Endothelial cell (in vitro differentiated cells): ENCODE data around the gene PTPRN2. TPM values are rescaled to one million over a fixed set of nuclear protein-coding genes. Genes with fewer than 3 reads are reported as not detected.

Experiments used
- DNase-seq: peaks from one replicate; pipeline ENCODE4 v3.0.0; 2021; ENCODE audit warnings: low spot score
- H3K27ac Mint-ChIP-seq: one replicate; pipeline ENCODE4 v1.8.0; 2021; ENCODE audit warnings: mixed read lengths, inconsistent platforms; ENCODE audit not compliant: unreplicated experiment
- H3K27me3 Mint-ChIP-seq: one replicate; pipeline ENCODE4 v1.8.0; 2021; ENCODE audit warnings: mild to moderate bottlenecking, moderate library complexity, mixed read lengths, inconsistent platforms; ENCODE audit not compliant: unreplicated experiment
- H3K36me3 Mint-ChIP-seq: one replicate; pipeline ENCODE4 v1.8.0; 2021; ENCODE audit warnings: mild to moderate bottlenecking, low read depth, mixed read lengths, inconsistent platforms; ENCODE audit not compliant: unreplicated experiment
- H3K4me1 Mint-ChIP-seq: one replicate; pipeline ENCODE4 v1.8.0; 2021; ENCODE audit warnings: mild to moderate bottlenecking, mixed read lengths, inconsistent platforms; ENCODE audit not compliant: unreplicated experiment
- H3K4me3 Mint-ChIP-seq: one replicate; pipeline ENCODE4 v1.8.0; 2021; ENCODE audit warnings: mild to moderate bottlenecking, mixed read lengths, inconsistent platforms; ENCODE audit not compliant: unreplicated experiment
- H3K9me3 Mint-ChIP-seq: one replicate; pipeline ENCODE4 v1.8.0; 2021; ENCODE audit warnings: mixed read lengths, inconsistent platforms; ENCODE audit not compliant: unreplicated experiment
- CTCF ChIP-seq: fragments of 200-600 bp; sonication (generic); IDR thresholded peaks from one replicate; pipeline ENCODE4 v1.5.0; 2021; ENCODE audit warnings: antibody characterized with exemption; ENCODE audit not compliant: unreplicated experiment
- total RNA-seq: library from RNA; stranded (reverse); fragmentation: NEBNext Ultra II Directional; extraction: Animal tissue kit (Norgen Biotek cat#: 25700); gene quantifications from one replicate; pipeline ENCODE4 v1.2.1, GENCODE V29; 2021; ENCODE audit not compliant: unreplicated experiment

The PTPRN2 gene
- total RNA-seq, 1 donor from 2014 or later = 0.18 TPM

- peaks cover 15% of the 10 kb centered on the region for H3K27me3 Mint-ChIP-seq
Observed at GRCh38 chr7:157754416-157754790, 833.2 kb downstream of the PTPRN2 start.

GRCh38 chr7:157753713-157754415 is 833.8 kb downstream of the PTPRN2 start:
- no peak for DNase-seq
- Mint-ChIP-seq H3K4me1 (no peaks in the 10 kb centered on the region), H3K27me3 (peaks cover 12% of the 10 kb centered on the region), H3K27ac (no peak overlapping the region), H3K4me3 (no peak overlapping the region), H3K9me3 (peaks cover 43% of the 10 kb centered on the region), H3K36me3 (peaks cover 14% of the 10 kb centered on the region)
- TF ChIP-seq CTCF = no peak

More at GRCh38 chr7:157754416-157754790, 833.2 kb downstream of the PTPRN2 start:
- H3K4me1 Mint-ChIP-seq = no peaks in the 10 kb centered on the region
- H3K36me3 Mint-ChIP-seq = peaks cover 14% of the 10 kb centered on the region
- no peak overlapping the region for H3K4me3 Mint-ChIP-seq
- H3K27ac Mint-ChIP-seq = no peak overlapping the region
- no peak for DNase-seq
- no peak for TF ChIP-seq CTCF
- peaks cover 45% of the 10 kb centered on the region for H3K9me3 Mint-ChIP-seq

- H3K27ac Mint-ChIP-seq = no peak overlapping the region
- peaks cover 14% of the 10 kb centered on the region for H3K36me3 Mint-ChIP-seq
- H3K4me1 Mint-ChIP-seq = no peaks in the 10 kb centered on the region
- TF ChIP-seq CTCF = no peak
- H3K27me3 Mint-ChIP-seq = peaks cover 10% of the 10 kb centered on the region
- DNase-seq = no peak
- peaks cover 40% of the 10 kb centered on the region for H3K9me3 Mint-ChIP-seq
- no peak overlapping the region for H3K4me3 Mint-ChIP-seq
Observed at GRCh38 chr7:157752832-157753291, 834.8 kb downstream of the PTPRN2 start.

GRCh38 chr7:157751951-157752673 is 835.5 kb downstream of the PTPRN2 start:
- Mint-ChIP-seq H3K27me3 (peaks cover 10% of the 10 kb centered on the region), H3K27ac (no peak overlapping the region), H3K36me3 (peaks cover 13% of the 10 kb centered on the region), H3K4me3 (no peak overlapping the region), H3K4me1 (no peaks in the 10 kb centered on the region), H3K9me3 (peaks cover 39% of the 10 kb centered on the region)
- no peak for TF ChIP-seq CTCF
- DNase-seq = no peak

- no peak overlapping the region for H3K27ac Mint-ChIP-seq
- DNase-seq = no peak
- H3K27me3 Mint-ChIP-seq = peaks cover 10% of the 10 kb centered on the region
- no peak overlapping the region for H3K4me3 Mint-ChIP-seq
- H3K9me3 Mint-ChIP-seq = peaks cover 32% of the 10 kb centered on the region
- no peak for TF ChIP-seq CTCF
- peaks cover 11% of the 10 kb centered on the region for H3K36me3 Mint-ChIP-seq
- H3K4me1 Mint-ChIP-seq = no peaks in the 10 kb centered on the region
Observed at GRCh38 chr7:157751406-157751805, 836.2 kb downstream of the PTPRN2 start.
